SKM-1 (cell line): ENCODE results near the gene APCDD1.
"Not testable (repeated sequence)": the region's sequence is repeated elsewhere in the genome, so short reads cannot be mapped to it uniquely, and the experiment has no call there.

ENCODE experiments used
- DNase-seq: peaks from one replicate; lab custom pipeline; 2025; ENCODE audit not compliant: unreplicated experiment; lab: John Stamatoyannopoulos, UW

The APCDD1 gene

GRCh38 chr18:10461989-10462388 lies 7.6 kb downstream of the APCDD1 start:
- no peak for DNase-seq

GRCh38 chr18:10462597-10462996 lies 8.2 kb downstream of the APCDD1 start:
- DNase-seq: no peak

- DNase-seq: no peak
These were observed 8.7 kb downstream of the APCDD1 start for GRCh38 chr18:10463096-10463495.

- DNase-seq: no peak
These were observed 9.3 kb downstream of the APCDD1 start for GRCh38 chr18:10463741-10464140.

GRCh38 chr18:10464161-10464648 lies 9.8 kb downstream of the APCDD1 start:
- not testable (repeated sequence) for DNase-seq

- DNase-seq: no peak
These were observed 10.9 kb downstream of the APCDD1 start for GRCh38 chr18:10465174-10465939.

GRCh38 chr18:10470429-10470828 lies 16.0 kb downstream of the APCDD1 start:
- DNase-seq: no peak

- DNase-seq: no peak
These were observed 17.1 kb downstream of the APCDD1 start for GRCh38 chr18:10471574-10471973.

- no peak for DNase-seq
These were observed 18.7 kb downstream of the APCDD1 start for GRCh38 chr18:10473132-10473531.

GRCh38 chr18:10474309-10474708 lies 19.9 kb downstream of the APCDD1 start:
- no peak for DNase-seq

GRCh38 chr18:10475276-10475653 lies 20.8 kb downstream of the APCDD1 start:
- no peak for DNase-seq

GRCh38 chr18:10475654-10476291 lies 21.3 kb downstream of the APCDD1 start:
- DNase-seq: no peak

- DNase-seq: no peak
These were observed 21.9 kb downstream of the APCDD1 start for GRCh38 chr18:10476338-10476791.

- DNase-seq: no peak
These were observed 22.9 kb downstream of the APCDD1 start for GRCh38 chr18:10477121-10477862.

- DNase-seq: no peak
These were observed 23.4 kb downstream of the APCDD1 start for GRCh38 chr18:10477863-10478260.

GRCh38 chr18:10481831-10482230 lies 27.4 kb downstream of the APCDD1 start:
- no peak for DNase-seq

- no peak for DNase-seq
These were observed 28.0 kb downstream of the APCDD1 start for GRCh38 chr18:10482363-10482984.

GRCh38 chr18:10482985-10483949 lies 28.8 kb downstream of the APCDD1 start:
- peak; percentile 43 for DNase-seq

GRCh38 chr18:10485475-10485874 lies 31.0 kb downstream of the APCDD1 start:
- DNase-seq: no peak

- no peak for DNase-seq
These were observed 31.9 kb downstream of the APCDD1 start for GRCh38 chr18:10486362-10486761.
